KMS-11 (cell line): ENCODE results near the gene HPS4.
"Not testable (repeated sequence)": the region's sequence is repeated elsewhere in the genome, so short reads cannot be mapped to it uniquely, and the experiment has no call there.

Experiments used
- H2AFZ ChIP-seq: fragments of 200-600 bp; sonication (generic); 2 replicates; pipeline ENCODE4 v1.6.1; 2016; ENCODE audit warnings: antibody characterized with exemption, mixed run types, low read depth
- H3K27ac ChIP-seq: fragments of 200-600 bp; sonication (generic); 2 replicates; pipeline ENCODE4 v1.6.1; 2016; ENCODE audit warnings: mild to moderate bottlenecking, mixed run types
- H3K27me3 ChIP-seq: fragments of 200-600 bp; sonication (generic); 2 replicates; pipeline ENCODE4 v1.6.1; 2017; ENCODE audit warnings: mild to moderate bottlenecking, low read depth, mixed run types, moderate library complexity; ENCODE audit not compliant: insufficient read depth
- H3K36me3 ChIP-seq: fragments of 200-600 bp; sonication (generic); 2 replicates; pipeline ENCODE4 v1.6.1; 2017; ENCODE audit warnings: mild to moderate bottlenecking, mixed run types; ENCODE audit not compliant: insufficient read depth
- H3K4me1 ChIP-seq: fragments of 200-600 bp; sonication (generic); 2 replicates; pipeline ENCODE4 v1.6.1; 2016; ENCODE audit warnings: mild to moderate bottlenecking, low read depth, mixed run types; ENCODE audit not compliant: poor library complexity, severe bottlenecking
- H3K4me2 ChIP-seq: fragments of 200-600 bp; sonication (generic); 2 replicates; pipeline ENCODE4 v1.7.0; 2016; ENCODE audit warnings: mild to moderate bottlenecking, mixed run types
- H3K4me3 ChIP-seq: fragments of 200-600 bp; sonication (generic); IDR thresholded peaks from 2 replicates; pipeline ENCODE4 v1.6.1; 2017; ENCODE audit warnings: low read depth, low read length, mixed read lengths; ENCODE audit not compliant: insufficient read depth
- H3K79me2 ChIP-seq: fragments of 200-600 bp; sonication (generic); 2 replicates; pipeline ENCODE4 v1.6.1; 2016; ENCODE audit warnings: low read depth, mixed run types; ENCODE audit not compliant: insufficient read depth
- H3K9ac ChIP-seq: fragments of 200-600 bp; sonication (generic); 2 replicates; pipeline ENCODE4 v1.6.1; 2016; ENCODE audit warnings: mild to moderate bottlenecking, mixed run types
- H4K20me1 ChIP-seq: fragments of 200-600 bp; sonication (generic); 2 replicates; pipeline ENCODE4 v1.6.1; 2016; ENCODE audit warnings: mild to moderate bottlenecking, mixed run types; ENCODE audit not compliant: insufficient read depth
- CTCF ChIP-seq: fragments of 200-600 bp; sonication (generic); conservative IDR thresholded peaks from 2 replicates; pipeline ENCODE4 v1.6.1; 2017; ENCODE audit warnings: low read depth, mild to moderate bottlenecking, antibody characterized with exemption, low read length, moderate library complexity, mixed read lengths

Gene HPS4

GRCh38 chr22:26410386-26410785 lies 73.2 kb downstream of the HPS4 start:
- Histone ChIP-seq H3K79me2 (no peaks in the 10 kb centered on the region), H3K4me3 (no peak overlapping the region), H3K9ac (no peak overlapping the region), H4K20me1 (no peaks in the 10 kb centered on the region), H3K36me3 (no peaks in the 10 kb centered on the region), H3K27ac (no peak overlapping the region), H3K27me3 (no peaks in the 10 kb centered on the region), H3K4me2 (no peak overlapping the region), H2AFZ (no peak overlapping the region), H3K4me1 (no peaks in the 10 kb centered on the region)
- no peak for TF ChIP-seq CTCF

DNA sequence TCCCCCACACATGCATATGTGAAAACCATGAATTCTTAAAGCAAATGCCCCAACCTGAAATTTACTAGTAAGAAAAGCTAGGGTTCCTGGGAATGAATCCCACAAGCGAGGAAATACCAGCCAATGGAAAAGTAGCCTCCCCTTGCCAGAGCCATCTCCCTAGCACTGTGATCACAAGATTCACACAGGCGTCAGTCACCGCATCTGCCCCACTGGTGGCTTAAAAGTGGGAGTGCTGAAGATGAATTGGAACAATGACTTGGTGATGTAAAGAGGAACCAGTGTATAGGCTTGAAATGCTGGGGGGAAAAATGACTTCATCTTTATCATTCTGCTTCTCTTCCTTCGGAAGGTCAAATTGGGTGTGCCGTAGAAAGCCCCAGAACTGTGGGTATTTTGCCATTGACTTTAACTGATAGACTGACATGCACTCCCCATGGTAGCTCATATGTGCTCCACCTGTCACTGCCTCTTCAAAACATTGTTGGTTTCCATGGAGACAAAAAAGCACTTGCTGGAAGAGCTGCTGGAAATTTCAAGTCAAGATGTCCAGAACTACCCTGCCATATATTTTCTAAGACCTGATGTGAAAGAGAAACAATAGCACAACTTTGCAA lies 73.8 kb downstream of the HPS4 start:
- Histone ChIP-seq H3K9ac (no peak overlapping the region), H3K27ac (no peak overlapping the region), H3K79me2 (no peaks in the 10 kb centered on the region), H2AFZ (no peak overlapping the region), H3K27me3 (no peaks in the 10 kb centered on the region), H4K20me1 (no peaks in the 10 kb centered on the region), H3K4me3 (no peak overlapping the region), H3K4me2 (no peak overlapping the region), H3K4me1 (no peaks in the 10 kb centered on the region), H3K36me3 (no peaks in the 10 kb centered on the region)
- no peak for TF ChIP-seq CTCF

DNA sequence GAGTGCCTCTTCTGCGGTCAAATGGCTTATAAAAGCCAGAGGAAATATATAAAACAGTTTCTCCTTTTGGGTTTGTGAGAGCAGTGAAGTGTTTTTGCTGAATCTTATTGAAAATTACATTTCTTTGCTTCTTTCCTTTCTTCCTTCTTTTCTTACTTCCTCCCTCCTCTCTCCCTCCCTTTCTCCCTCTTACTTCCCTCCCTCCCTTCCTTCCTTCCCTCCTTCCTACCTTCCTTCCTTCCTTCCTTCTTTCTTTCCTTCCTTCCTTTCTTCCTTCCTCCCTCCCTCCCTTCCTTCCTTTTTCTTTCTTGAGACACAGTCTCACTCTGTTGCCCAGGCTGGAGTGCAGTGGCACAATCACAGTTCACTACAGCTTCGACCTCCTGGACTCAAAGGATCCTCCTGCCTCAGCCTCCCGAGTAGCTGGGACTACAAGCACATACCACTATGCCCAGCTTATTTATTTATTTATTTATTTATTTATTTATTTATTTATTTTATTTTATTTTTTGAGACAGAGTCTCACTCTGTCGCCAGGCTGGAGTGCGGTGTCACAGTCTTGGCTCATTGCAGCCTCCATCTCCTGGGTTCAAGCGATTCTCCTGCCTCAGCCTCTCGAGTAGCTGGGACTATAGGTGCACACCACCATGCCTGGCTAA lies 74.9 kb downstream of the HPS4 start:
- H3K27me3 ChIP-seq, H3K4me2 ChIP-seq, H3K4me1 ChIP-seq, H3K9ac ChIP-seq, H4K20me1 ChIP-seq, H3K4me3 ChIP-seq, H2AFZ ChIP-seq, H3K27ac ChIP-seq, H3K79me2 ChIP-seq, H3K36me3 ChIP-seq: not testable (repeated sequence)

DNA sequence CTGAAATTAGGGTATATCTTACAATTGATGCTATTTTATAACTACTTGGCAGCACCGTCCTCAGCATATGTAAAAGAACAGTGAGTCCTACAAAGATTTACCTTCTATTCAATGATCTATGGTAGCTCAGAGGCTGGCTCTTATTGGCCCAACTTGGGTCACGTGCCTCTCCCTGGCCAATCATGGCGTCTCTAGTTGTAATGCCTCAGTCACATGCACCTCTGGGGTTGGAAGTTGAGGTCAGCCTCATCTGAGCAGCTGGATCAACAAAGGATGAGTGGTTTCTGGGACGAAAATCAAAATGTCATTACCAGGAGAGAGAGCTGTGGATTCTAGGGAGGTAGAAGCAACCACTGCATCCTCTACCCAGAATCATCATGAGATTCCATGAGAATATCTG lies 77.5 kb downstream of the HPS4 start:
- Histone ChIP-seq H3K4me1 (no peaks in the 10 kb centered on the region), H3K27me3 (no peaks in the 10 kb centered on the region), H4K20me1 (no peaks in the 10 kb centered on the region), H3K4me3 (no peak overlapping the region), H3K4me2 (no peak overlapping the region), H3K9ac (no peak overlapping the region), H2AFZ (no peak overlapping the region), H3K27ac (no peak overlapping the region), H3K79me2 (no peaks in the 10 kb centered on the region), H3K36me3 (no peaks in the 10 kb centered on the region)
- TF ChIP-seq CTCF, result no peak

GRCh38 chr22:26404851-26405421 lies 78.6 kb downstream of the HPS4 start:
- H3K4me3 ChIP-seq, result no peak overlapping the region
- H4K20me1 ChIP-seq, result no peaks in the 10 kb centered on the region
- H3K36me3 ChIP-seq, result no peaks in the 10 kb centered on the region
- H3K9ac ChIP-seq, result no peak overlapping the region
- TF ChIP-seq CTCF, result no peak
- H3K79me2 ChIP-seq, result no peaks in the 10 kb centered on the region
- H2AFZ ChIP-seq, result no peak overlapping the region
- no peak overlapping the region for H3K27ac ChIP-seq
- no peaks in the 10 kb centered on the region for H3K4me1 ChIP-seq
- H3K4me2 ChIP-seq, result no peak overlapping the region
- no peaks in the 10 kb centered on the region for H3K27me3 ChIP-seq
